ENCODE measurements around the gene TMEM53. TPM values are rescaled to one million over a fixed set of nuclear protein-coding genes. Genes with fewer than 3 reads are reported as not detected.

The TMEM53 gene
- total RNA-seq, 4 donors from 2014 or later, result 5.2 to 23.4 (median 9.9) TPM

DNA sequence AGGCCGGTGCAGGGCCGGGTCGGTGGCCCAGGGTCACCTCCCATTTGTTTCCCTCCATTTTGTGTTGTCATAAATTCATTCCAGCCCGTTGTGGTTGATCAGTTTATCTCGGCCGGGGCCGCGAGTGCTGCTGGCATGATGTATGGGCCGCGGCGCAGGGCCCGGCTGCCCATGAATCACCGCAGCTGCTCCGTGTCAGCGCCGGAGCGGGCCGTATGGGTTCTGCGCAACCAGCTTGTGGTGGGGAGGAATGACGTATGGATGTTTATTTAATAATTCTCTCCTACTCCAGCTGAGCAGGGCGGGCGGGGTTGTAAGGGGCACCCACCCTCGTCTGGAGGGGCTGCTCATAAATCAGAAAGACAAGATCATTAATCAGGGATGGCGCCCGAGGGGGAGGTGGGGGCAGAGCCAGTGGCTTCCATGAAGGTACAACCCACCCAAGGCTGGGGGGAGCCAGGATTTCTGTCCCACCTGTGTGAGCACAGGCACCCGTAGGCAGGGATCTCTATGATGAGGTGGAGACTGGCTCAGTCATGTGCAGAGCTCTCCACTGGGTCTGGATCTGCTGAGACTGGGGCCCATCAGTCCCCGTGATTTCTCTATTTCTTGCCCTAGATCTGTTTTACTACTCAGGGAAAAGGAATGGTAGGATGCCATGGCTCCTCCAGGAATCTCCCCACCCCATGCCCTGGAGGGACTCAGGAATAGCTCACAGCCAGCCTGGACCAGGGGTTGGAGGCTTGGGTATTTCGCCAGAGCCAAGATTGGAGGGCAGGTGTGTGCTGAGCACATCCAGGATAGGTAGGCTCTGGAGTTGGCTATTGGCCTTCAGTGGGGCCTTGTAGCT, 27.8 kb downstream of the TMEM53 start:
- no peak overlapping the region for H3K4me3 ChIP-seq (ENCODE audit: low read depth, poor library complexity, severe bottlenecking)
- WGBS, 2 donors, result 80 to 86% methylated on average over 28 of the region's 28 CpGs
- intact Hi-C loops (cut with DNase I; ENCODE audit: low total_unique reads), result no loop called here
- DNase-seq (ENCODE audit: low spot score in 2 of 2), result no peak
- no peak for TF ChIP-seq POLR2A (IDR thresholded peaks at IDR 0.05)
- TF ChIP-seq, protein P1, sequence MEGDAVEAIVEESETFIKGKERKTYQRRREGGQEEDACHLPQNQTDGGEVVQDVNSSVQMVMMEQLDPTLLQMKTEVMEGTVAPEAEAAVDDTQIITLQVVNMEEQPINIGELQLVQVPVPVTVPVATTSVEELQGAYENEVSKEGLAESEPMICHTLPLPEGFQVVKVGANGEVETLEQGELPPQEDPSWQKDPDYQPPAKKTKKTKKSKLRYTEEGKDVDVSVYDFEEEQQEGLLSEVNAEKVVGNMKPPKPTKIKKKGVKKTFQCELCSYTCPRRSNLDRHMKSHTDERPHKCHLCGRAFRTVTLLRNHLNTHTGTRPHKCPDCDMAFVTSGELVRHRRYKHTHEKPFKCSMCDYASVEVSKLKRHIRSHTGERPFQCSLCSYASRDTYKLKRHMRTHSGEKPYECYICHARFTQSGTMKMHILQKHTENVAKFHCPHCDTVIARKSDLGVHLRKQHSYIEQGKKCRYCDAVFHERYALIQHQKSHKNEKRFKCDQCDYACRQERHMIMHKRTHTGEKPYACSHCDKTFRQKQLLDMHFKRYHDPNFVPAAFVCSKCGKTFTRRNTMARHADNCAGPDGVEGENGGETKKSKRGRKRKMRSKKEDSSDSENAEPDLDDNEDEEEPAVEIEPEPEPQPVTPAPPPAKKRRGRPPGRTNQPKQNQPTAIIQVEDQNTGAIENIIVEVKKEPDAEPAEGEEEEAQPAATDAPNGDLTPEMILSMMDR (IDR thresholded peaks at IDR 0.05), result no peak

DNA sequence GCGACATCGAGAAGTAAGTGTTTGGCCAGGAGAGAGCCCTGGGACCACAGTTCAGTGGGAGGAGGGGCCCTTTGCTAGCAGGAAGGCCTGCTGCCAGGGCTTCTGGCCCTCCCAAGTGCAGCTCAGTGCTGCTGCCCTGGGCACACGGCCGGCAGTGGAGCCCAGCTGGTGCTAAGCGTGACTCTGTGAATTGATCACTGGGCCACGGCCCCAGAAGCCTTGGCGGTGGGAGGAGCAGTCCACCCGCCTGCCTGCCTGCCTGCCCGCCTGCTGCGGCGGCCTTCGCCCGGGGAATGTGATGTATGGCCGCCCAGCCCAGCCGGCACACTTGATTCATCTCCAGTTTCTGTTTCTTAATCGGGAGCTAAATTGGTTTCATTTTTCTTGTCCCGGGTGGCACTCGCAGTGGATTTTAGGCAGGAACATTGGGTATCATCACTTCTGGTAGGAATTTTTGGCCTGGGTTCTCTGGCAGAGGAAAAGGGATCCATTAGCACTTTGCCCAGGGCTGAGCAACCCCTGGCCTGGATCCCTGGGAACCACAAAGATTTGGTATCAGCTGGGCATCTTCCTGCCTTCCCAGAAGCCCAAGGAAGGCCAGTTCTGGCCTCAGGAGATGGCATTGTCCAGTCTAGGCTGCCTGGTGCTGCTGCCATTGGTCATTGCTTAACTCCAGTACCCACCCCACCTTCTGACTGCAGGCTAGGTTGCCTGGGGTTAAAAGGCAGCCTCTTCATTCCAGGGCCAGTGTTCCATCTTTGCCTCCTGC, 28.6 kb downstream of the TMEM53 start:
- no peak overlapping the region for H3K4me3 ChIP-seq (ENCODE audit: low read depth, poor library complexity, severe bottlenecking)
- DNase-seq (ENCODE audit: low spot score in 2 of 2), result no peak
- 44 to 64% methylated on average over 18 of the region's 18 CpGs for WGBS, 2 donors
- no peak for TF ChIP-seq POLR2A (IDR thresholded peaks at IDR 0.05)
- TF ChIP-seq, protein P1 (IDR thresholded peaks at IDR 0.05), result no peak
- intact Hi-C loops (cut with DNase I; ENCODE audit: low total_unique reads), result no loop called here

DNA sequence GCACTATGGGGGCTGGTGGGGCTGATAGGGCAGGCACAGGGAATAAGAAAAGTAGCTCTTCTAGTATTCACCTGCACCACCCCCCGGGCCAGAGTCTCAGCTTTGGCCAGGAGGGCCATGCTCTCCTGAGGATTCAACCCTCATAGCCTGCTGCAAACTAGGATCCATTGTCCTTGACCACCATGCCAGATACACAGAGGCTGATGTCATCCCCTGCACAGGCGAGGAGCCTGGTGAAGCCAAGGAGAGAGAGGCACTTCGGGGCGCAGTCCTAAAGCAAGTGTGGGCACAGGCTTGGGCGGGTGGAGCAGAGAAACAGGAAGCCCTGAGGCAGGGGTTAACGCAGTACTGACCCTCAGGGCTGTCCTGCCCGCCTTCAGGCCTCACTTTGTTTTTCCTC, 29.5 kb downstream of the TMEM53 start:
- no peak overlapping the region for H3K4me3 ChIP-seq (ENCODE audit: low read depth, poor library complexity, severe bottlenecking)
- TF ChIP-seq POLR2A (IDR thresholded peaks at IDR 0.05), result no peak
- TF ChIP-seq, protein P1 (IDR thresholded peaks at IDR 0.05), result no peak
- intact Hi-C loops (cut with DNase I; ENCODE audit: low total_unique reads), result no loop called here
- 76 to 84% methylated on average over 7 of the region's 7 CpGs for WGBS, 2 donors
- no peak for DNase-seq (ENCODE audit: low spot score in 2 of 2)

DNA sequence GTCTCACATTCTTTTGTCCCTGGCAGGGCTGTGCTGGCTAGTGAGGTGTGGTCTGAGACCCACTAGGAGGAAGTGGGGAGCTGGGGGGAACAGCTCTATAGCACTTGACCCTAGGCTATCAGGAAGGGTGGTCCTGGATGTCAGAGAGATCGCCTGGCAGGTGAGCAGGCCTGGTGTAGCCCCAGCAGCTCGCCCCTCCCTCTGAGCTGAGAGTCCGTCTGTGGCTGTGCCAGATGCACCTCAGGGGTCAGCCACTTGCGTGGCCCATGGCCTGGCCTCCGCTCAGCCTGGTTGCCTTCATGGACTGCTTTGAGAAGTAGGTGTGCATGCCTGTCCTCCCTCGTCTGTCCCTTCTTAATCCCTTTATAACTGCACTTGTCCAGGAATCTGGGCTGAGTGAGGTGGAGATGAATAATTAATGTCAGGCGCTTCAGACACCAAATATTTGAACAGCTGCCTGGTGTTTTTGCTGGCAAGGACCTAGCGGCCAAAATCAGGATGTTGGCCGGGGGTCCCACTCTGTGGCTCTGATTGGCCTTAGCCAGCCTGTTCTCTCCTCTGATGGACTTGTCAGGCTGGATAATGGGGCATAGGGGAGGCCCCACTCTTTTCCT, 30.5 kb downstream of the TMEM53 start:
- H3K4me3 ChIP-seq (ENCODE audit: low read depth, poor library complexity, severe bottlenecking), result no peak overlapping the region
- TF ChIP-seq, protein P1 (IDR thresholded peaks at IDR 0.05), result no peak
- no peak for TF ChIP-seq POLR2A (IDR thresholded peaks at IDR 0.05)
- 76 to 84% methylated on average over 8 to 9 of the region's 9 CpGs for WGBS, 2 donors
- intact Hi-C loops (cut with DNase I; ENCODE audit: low total_unique reads), result no loop called here
- DNase-seq (ENCODE audit: low spot score in 2 of 2), result no peak

DNA sequence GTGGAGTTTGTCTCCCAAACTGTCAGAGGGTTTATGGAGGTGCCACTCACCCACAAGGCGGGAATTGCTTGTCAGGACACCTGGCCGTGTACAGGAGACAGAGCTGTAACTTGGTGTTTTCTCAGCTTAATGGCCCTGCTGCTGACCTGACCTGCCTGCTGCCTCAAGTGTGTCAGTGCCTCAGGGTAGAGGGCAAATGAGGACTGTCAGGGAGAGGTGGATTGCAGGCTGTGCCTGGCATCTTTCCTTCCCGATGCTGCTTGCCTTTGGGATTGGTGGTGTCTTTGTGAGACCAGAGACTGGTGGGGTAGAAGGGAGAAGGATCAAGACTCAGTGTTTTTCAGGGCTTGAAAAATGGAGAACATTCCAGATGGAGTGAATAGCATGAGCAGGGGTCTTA, 31.4 kb downstream of the TMEM53 start:
- TF ChIP-seq POLR2A (IDR thresholded peaks at IDR 0.05), result no peak
- TF ChIP-seq, protein P1 (IDR thresholded peaks at IDR 0.05), result no peak
- no peak for DNase-seq (ENCODE audit: low spot score in 2 of 2)
- WGBS, 2 donors, result 86 to 89% methylated on average over 3 of the region's 3 CpGs
- no peak overlapping the region for H3K4me3 ChIP-seq (ENCODE audit: low read depth, poor library complexity, severe bottlenecking)
- intact Hi-C loops (cut with DNase I; ENCODE audit: low total_unique reads), result no loop called here

Data from lower leg skin (tissue), 4 donors.